ENCODE results near the gene ADGRG1.

DNA sequence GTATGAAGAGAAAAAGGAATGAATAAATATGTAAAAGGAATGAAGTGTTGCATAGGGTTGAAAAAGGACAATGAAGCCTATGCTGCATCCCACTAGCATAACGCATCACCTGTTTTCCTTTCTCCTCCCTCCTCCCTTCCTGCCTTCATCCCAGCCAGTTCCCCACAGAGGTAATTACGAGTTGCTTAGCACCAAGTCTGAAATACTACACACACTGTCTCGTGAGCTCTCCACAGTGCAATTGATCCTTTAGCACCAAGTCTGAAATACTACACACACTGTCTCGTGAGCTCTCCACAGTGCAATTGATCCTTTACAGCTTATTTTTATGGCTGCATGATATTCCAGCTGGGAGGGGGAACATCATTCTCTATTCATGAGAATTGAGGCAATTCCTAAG lies 65.1 kb downstream of the ADGRG1 start:
- TF ChIP-seq POLR2A (IDR thresholded peaks at IDR 0.05; ENCODE audit: low read length) (no peak), GATA1 (IDR thresholded peaks at IDR 0.05; ENCODE audit: low read depth, low read length) (no peak)
